Transverse colon (tissue), 4 donors: ENCODE results near the gene NTRK2. TPM values are rescaled to one million over a fixed set of nuclear protein-coding genes. Genes with fewer than 3 reads are reported as not detected.

Experiments used
- DNase-seq: peaks from one replicate; pipeline ENCODE4 v3.0.0-alpha.2; 2019
- H3K27ac ChIP-seq, 4 donors: fragments of 200-600 bp; sonication (generic); 2 replicates each; pipeline ENCODE4 v1.5.1; 2016 to 2018; ENCODE audit warnings: inconsistent platforms in 4 of 4
- H3K27me3 ChIP-seq: fragments of 200-600 bp; sonication (generic); 2 replicates; pipeline ENCODE4 v1.5.1; 2017; ENCODE audit warnings: inconsistent platforms
- H3K36me3 ChIP-seq, 4 donors: fragments of 200-600 bp; sonication (generic); 2 replicates each; pipeline ENCODE4 v1.5.1; 2017 to 2019; ENCODE audit warnings: inconsistent platforms in 4 of 4
- H3K4me1 ChIP-seq, 4 donors: fragments of 200-600 bp; sonication (generic); 2 replicates each; pipeline ENCODE4 v1.5.1; 2017 to 2020; ENCODE audit warnings: inconsistent platforms in 4 of 4
- H3K4me3 ChIP-seq, 4 donors: fragments of 200-600 bp; sonication (generic); 1 replicate in 1 of 4; 2 replicates in 3 of 4; pipeline versions ENCODE4 v1.5.1 to v1.6.1; 2017 to 2019; ENCODE audit warnings: inconsistent platforms in 4 of 4
- H3K9me3 ChIP-seq, 2 donors: fragments of 200-600 bp; sonication (generic); 2 replicates each; pipeline ENCODE4 v1.5.1; 2017 to 2019; ENCODE audit warnings: inconsistent platforms in 2 of 2
- EP300 ChIP-seq: sonication (generic); formaldehyde crosslinking; IDR thresholded peaks from one replicate; pipeline ENCODE4 v1.6.1; 2017; ENCODE audit warnings: antibody characterized with exemption, low read depth
- POLR2A ChIP-seq: fragments of 450-650 bp; IDR thresholded peaks from one replicate; pipeline ENCODE4 v1.6.1; 2016; ENCODE audit warnings: antibody characterized with exemption, mild to moderate bottlenecking, moderate library complexity
- POLR2AphosphoS5 ChIP-seq, 3 donors: sonication (generic); formaldehyde crosslinking; IDR thresholded peaks; one replicate each; pipeline ENCODE4 v1.6.1; 2016; ENCODE audit warnings: antibody characterized with exemption in 3 of 3
- WGBS, 2 donors: methylation state at CpG; one replicate each; pipeline ENCODE4 v1.1.5; 2018; ENCODE audit warnings: low coverage in 1 of 2; 5-methylcytosine and 5-hydroxymethylcytosine counted together
- in situ Hi-C, 4 donors: fragments of 200-750 bp; cut with MboI; loops; one replicate each; pipeline versions ENCODE4 v1.15.0 to v1.15.1; 2017; ENCODE audit warnings: low sequenced_read_pairs in 3 of 4, low pct_ligation_motif_present in 1 of 4, low pct_unique_long_range_greater_than_20kb in 1 of 4
- intact Hi-C: fragments of 100-400 bp; cut with DNase I; formaldehyde crosslinking; loops from one replicate; pipeline ENCODE4 v1.15.1; 2023; ENCODE audit warnings: low total_unique reads
- total RNA-seq, 4 donors: library from RNA; depleted of rRNA; stranded (reverse); fragments of >200 nt; gene quantifications; one replicate each; pipeline ENCODE4 v1.1.0, GENCODE V29; 2016
- TF ChIP-seq, protein P1 (sequence below), 5 experiments: fragments of 200-600 bp in 3 of 5; fragments of 450-650 bp in 2 of 5; sonication (generic) in 3 of 5; IDR thresholded peaks; 1 replicate in 2 of 5; 2 replicates in 3 of 5; pipeline ENCODE4 v1.5.1; 2016 to 2017; ENCODE audit warnings: antibody characterized with exemption in 5 of 5, inconsistent platforms in 3 of 5, mild to moderate bottlenecking in 2 of 5, moderate library complexity in 1 of 5

NTRK2 gene
- total RNA-seq, 4 donors from 2014 or later = 2.2 to 10.1 (median 6.4) TPM

DNA sequence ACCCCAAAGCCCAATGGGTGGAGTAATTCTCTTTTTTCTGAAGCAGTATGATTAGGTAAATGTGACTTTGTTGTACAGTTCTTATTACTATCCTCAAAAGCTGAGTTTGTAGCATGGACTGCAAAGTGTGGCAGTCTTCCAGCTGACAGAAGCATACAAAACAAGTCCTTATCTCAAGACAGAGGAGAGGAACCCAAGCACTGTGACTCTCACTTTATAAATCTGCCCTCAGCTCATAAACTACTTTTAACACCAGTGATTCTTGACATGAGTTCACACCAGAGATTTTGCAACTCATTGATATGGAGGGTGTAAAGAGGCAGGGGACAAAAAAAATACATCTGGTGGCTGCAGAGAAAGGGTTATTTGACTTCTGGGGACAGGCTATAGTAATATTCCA lies 251.6 kb downstream of the NTRK2 start:
- no peaks in the 10 kb centered on the region for H3K36me3 ChIP-seq
- no peak overlapping the region for H3K4me3 ChIP-seq
- no peaks in the 10 kb centered on the region for H3K27me3 ChIP-seq
- intact Hi-C loops (no loop called here), in situ Hi-C loops (no loop called here)
- DNase-seq = no peak
- TF ChIP-seq EP300 (no peak), POLR2A (no peak), POLR2AphosphoS5 (IDR thresholded peaks at IDR 0.05) (no peak)
- TF ChIP-seq, protein P1, sequence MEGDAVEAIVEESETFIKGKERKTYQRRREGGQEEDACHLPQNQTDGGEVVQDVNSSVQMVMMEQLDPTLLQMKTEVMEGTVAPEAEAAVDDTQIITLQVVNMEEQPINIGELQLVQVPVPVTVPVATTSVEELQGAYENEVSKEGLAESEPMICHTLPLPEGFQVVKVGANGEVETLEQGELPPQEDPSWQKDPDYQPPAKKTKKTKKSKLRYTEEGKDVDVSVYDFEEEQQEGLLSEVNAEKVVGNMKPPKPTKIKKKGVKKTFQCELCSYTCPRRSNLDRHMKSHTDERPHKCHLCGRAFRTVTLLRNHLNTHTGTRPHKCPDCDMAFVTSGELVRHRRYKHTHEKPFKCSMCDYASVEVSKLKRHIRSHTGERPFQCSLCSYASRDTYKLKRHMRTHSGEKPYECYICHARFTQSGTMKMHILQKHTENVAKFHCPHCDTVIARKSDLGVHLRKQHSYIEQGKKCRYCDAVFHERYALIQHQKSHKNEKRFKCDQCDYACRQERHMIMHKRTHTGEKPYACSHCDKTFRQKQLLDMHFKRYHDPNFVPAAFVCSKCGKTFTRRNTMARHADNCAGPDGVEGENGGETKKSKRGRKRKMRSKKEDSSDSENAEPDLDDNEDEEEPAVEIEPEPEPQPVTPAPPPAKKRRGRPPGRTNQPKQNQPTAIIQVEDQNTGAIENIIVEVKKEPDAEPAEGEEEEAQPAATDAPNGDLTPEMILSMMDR (IDR thresholded peaks at IDR 0.05) = no peak
- H3K4me1 ChIP-seq = peaks cover 0 to 40% (median 26%) of the 10 kb centered on the region in 4 donors
- no peaks in the 10 kb centered on the region for H3K9me3 ChIP-seq
- peak overlapping the region in 2 of 4 donors; percentile 72 to 79 for H3K27ac ChIP-seq

DNA sequence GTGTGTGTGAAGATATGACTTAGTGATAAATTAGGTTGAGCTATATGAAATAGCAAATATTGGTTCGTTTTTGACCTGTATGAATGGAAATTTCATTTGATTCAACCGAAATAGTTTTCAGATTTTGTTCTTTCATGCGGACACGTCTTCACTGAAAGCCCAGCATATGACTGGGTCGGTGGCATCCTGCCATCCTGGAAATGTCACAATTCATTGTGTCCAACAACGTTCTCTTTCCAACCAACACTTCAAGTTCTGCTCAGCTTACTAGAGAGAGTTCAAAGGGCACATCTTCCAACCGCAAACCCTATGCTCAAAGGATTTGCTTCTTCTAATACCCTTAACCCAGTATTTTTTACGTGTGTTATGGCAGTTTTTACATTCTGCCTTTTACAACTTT lies 252.5 kb downstream of the NTRK2 start:
- TF ChIP-seq POLR2AphosphoS5 (IDR thresholded peaks at IDR 0.05) (no peak), EP300 (no peak)
- TF ChIP-seq, protein P1 (IDR thresholded peaks at IDR 0.05) = no peak
- Histone ChIP-seq H3K27me3 (no peaks in the 10 kb centered on the region), H3K4me3 (no peak overlapping the region), H3K4me1 (peaks cover 0 to 34% (median 20%) of the 10 kb centered on the region in 4 donors), H3K9me3 (no peaks in the 10 kb centered on the region), H3K27ac (no peak overlapping the region), H3K36me3 (no peaks in the 10 kb centered on the region)
- in situ Hi-C loops (no loop called here), intact Hi-C loops (no loop called here)
- no peak for DNase-seq
- WGBS, 2 donors = 69 to 70% methylated on average over 8 of the region's 8 CpGs

DNA sequence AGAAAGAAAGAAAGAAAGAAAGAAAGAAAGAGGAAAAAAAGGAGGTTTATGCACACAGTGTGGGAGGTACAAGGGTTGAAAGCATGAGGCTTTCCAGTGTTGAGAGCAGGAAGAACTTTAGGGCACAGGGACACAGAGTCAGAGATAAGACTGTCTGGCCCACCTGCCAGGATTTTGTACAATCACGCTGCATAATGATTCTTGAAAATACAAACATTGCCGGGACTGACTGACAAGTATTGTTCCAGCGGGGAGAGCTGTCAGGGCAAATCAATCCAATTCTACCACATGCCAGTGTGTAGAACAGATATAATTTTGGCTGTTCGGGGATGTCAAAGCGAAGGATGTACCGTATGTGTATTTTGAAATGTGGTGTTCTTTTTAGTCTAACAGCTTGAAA lies 254.7 kb downstream of the NTRK2 start:
- WGBS, 2 donors = 64 to 90% methylated on average over 4 to 6 of the region's 6 CpGs
- intact Hi-C loops = no loop called here
- in situ Hi-C loops = no loop called here
- Histone ChIP-seq H3K27me3 (no peaks in the 10 kb centered on the region), H3K36me3 (no peaks in the 10 kb centered on the region), H3K4me3 (no peak overlapping the region), H3K9me3 (no peaks in the 10 kb centered on the region), H3K4me1 (peaks cover 0 to 15% (median 5%) of the 10 kb centered on the region in 4 donors), H3K27ac (no peak overlapping the region)
- DNase-seq = no peak
- TF ChIP-seq, protein P1 (IDR thresholded peaks at IDR 0.05) = no peak
- TF ChIP-seq POLR2AphosphoS5 (IDR thresholded peaks at IDR 0.05) (no peak), POLR2A (no peak), EP300 (no peak)

DNA sequence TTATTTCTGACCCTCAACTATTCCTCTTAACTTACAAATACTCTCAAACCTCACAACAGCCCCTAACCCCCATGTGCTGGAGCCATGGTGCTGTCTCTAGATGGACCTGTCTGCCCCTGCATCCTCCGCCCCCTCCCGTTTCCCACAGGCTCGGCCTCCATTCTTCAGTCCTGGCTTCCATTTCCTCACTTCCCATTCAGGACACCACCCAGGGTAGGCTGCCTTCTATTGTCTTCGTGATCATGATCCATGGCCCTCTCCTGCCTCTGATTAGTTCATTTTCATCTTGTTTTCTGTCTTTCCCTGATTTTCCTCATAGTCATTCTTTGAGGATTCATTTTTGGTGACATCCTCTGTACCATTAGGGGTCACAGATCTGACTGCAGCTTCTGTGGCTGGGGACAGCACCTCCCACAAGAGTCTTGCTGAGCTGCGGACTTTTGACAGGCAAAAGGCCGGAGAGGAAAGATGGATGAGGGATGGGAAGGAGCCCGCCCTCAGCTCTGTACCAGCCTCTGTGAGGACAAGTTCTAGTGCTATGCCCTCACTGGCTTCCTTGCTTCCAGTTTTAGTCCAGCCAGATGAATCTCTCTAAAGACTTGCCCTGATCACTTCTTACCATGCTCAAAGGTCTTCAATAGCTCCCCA lies 255.8 kb downstream of the NTRK2 start:
- Histone ChIP-seq H3K9me3 (no peaks in the 10 kb centered on the region), H3K27me3 (no peaks in the 10 kb centered on the region), H3K36me3 (no peaks in the 10 kb centered on the region), H3K27ac (no peak overlapping the region), H3K4me1 (peaks cover 0 to 8% (median under 1%) of the 10 kb centered on the region in 4 donors), H3K4me3 (no peak overlapping the region)
- intact Hi-C loops = no loop called here
- no peak for DNase-seq
- TF ChIP-seq, protein P1 (IDR thresholded peaks at IDR 0.05) = no peak
- TF ChIP-seq POLR2AphosphoS5 (IDR thresholded peaks at IDR 0.05) = no peak
- no peak for TF ChIP-seq EP300
- no peak for TF ChIP-seq POLR2A
- 78 to 92% methylated on average over 3 to 7 of the region's 7 CpGs for WGBS, 2 donors
- in situ Hi-C loops = no loop called here
